HFF-Myc (cell line): ENCODE results near the gene FSIP1.

Experiments
- DNase-seq: peaks from one replicate; pipeline ENCODE4 v3.0.0-alpha.2; 2011; ENCODE audit warnings: low read depth; ENCODE audit errors: extremely low read depth
- H3K4me3 ChIP-seq: replicated peaks from 2 replicates; pipeline ENCODE4 v1.5.1; 2011; ENCODE audit warnings: low read depth, mild to moderate bottlenecking, control low read depth, low read length
- CTCF ChIP-seq: IDR thresholded peaks from 2 replicates; pipeline ENCODE4 v1.5.1; 2012; ENCODE audit warnings: mild to moderate bottlenecking, low read depth, low read length, control low read depth; ENCODE audit errors: missing control alignments

The FSIP1 gene

GRCh38 chr15:39743611-39744010 is 39.0 kb downstream of the FSIP1 start:
- no peak for DNase-seq

GRCh38 chr15:39741258-39741657 is 41.4 kb downstream of the FSIP1 start:
- DNase-seq: no peak
- H3K4me3 ChIP-seq: no peak overlapping the region
- no peak for TF ChIP-seq CTCF

More at GRCh38 chr15:39743611-39744010, 39.0 kb downstream of the FSIP1 start:
- TF ChIP-seq CTCF: no peak
- H3K4me3 ChIP-seq: no peak overlapping the region

GRCh38 chr15:39738998-39739397 is 43.6 kb downstream of the FSIP1 start:
- no peak for DNase-seq
- TF ChIP-seq CTCF: no peak
- H3K4me3 ChIP-seq: no peak overlapping the region

GRCh38 chr15:39737196-39737550 is 45.5 kb downstream of the FSIP1 start:
- no peak for DNase-seq
- TF ChIP-seq CTCF: no peak
- H3K4me3 ChIP-seq: no peak overlapping the region

GRCh38 chr15:39736412-39737195 is 46.0 kb downstream of the FSIP1 start:
- no peak for DNase-seq
- no peak for TF ChIP-seq CTCF

GRCh38 chr15:39735120-39735717 is 47.4 kb downstream of the FSIP1 start:
- H3K4me3 ChIP-seq: no peak overlapping the region
- DNase-seq: no peak
- no peak for TF ChIP-seq CTCF

More at GRCh38 chr15:39736412-39737195, 46.0 kb downstream of the FSIP1 start:
- no peak overlapping the region for H3K4me3 ChIP-seq

- no peak for DNase-seq
Measured at GRCh38 chr15:39731266-39731665, 51.4 kb downstream of the FSIP1 start.

More at GRCh38 chr15:39731266-39731665, 51.4 kb downstream of the FSIP1 start:
- no peak for TF ChIP-seq CTCF
- no peak overlapping the region for H3K4me3 ChIP-seq
